ENCODE measurements around the gene ITGAD.
"Not testable (repeated sequence)": the region's sequence is repeated elsewhere in the genome, so short reads cannot be mapped to it uniquely, and the experiment has no call there.

GRCh38 chr16:31417036-31417435 lies 23.9 kb downstream of the ITGAD start:
- TF ChIP-seq CTCF (IDR thresholded peaks at IDR 0.05); CHD2 (IDR thresholded peaks at IDR 0.05; ENCODE audit: low read length, partially characterized antibody); TAF1 (IDR thresholded peaks at IDR 0.05; ENCODE audit: borderline replicate concordance, low read depth, low read length); SIN3A (IDR thresholded peaks at IDR 0.05; ENCODE audit: borderline replicate concordance, low read depth, low read length); REST (IDR thresholded peaks at IDR 0.05; ENCODE audit: low read depth, low read length); FOXM1 (IDR thresholded peaks at IDR 0.05; ENCODE audit: low read depth): not testable (repeated sequence)

All from SK-N-SH (cell line).